Amniotic epithelial cell (primary cell): ENCODE data around the gene RGCC.
A peak's percentile ranks its signal among the peaks of the same experiment; 100 is the strongest.

Source experiments
- DNase-seq: peaks from one replicate; pipeline ENCODE4 v3.0.0-alpha.2; 2010; ENCODE audit warnings: low read depth

The RGCC gene

GRCh38 chr13:41453620-41454019 lies 3.7 kb upstream of the RGCC start:
- no peak for DNase-seq

GRCh38 chr13:41454170-41454569 lies 3.2 kb upstream of the RGCC start:
- DNase-seq: no peak

DNA sequence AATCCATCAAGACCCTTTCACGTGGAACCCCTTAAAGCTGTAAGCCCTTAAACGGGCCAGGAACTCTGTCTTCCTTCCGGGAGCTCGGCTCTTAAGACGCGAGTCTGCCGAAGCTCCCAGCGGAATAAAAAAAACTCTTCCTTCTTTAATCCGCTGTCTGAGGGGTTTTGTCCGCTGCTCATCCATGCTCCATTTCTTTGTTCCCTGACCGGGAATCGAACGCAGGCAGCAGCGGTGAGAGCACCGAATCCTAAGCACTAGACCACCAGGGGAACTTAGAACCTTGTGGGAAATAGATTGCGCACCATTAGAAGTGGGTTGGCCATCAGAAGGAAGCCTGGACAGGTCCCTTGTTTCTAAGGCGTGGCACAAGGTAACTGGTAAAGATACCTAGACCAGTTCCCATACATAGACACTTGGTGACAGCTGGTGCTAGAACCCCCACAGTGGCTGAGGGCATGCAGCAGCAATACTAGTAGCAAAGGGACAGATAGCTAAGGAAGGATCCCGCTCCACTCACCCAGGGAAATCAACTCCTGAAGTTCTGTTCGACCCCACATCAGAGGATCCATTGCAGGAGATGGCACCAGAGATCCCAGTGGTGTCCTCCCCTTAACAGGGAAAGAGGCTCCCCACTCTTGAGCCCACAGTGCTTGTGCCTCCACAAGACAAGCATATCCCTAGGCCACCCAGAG lies 1.5 kb upstream of the RGCC start:
- no peak for DNase-seq

DNA sequence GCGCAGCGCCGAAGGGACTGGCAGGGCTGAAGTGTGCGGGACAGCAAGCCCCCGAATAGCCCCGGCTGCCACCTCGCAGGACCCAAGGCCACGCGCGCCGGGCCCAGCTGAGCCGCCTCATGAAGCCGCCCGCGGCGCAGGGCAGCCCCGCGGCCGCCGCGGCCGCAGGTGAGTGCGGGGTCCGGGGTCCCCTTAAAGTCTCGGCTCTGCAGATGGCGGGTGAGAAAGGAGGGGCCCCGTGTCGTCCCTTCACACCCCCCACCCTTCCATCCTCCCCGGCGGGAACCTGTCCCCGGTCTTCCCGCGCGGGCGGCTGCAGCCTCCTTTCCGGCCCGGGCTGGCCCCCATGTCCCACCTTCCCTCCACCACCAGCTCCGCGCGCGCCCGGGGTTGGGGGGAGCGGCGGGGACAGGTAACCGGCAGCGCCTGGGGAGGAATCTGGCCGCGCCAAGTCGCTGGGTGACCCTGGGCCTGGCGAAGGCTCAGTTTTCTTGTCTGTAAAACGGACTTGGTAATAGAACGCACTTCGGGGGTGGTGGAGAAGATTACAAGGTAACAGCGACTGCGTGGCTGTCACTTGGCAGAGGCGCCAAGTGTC lies 338 bp downstream of the RGCC start:
- no peak for DNase-seq

DNA sequence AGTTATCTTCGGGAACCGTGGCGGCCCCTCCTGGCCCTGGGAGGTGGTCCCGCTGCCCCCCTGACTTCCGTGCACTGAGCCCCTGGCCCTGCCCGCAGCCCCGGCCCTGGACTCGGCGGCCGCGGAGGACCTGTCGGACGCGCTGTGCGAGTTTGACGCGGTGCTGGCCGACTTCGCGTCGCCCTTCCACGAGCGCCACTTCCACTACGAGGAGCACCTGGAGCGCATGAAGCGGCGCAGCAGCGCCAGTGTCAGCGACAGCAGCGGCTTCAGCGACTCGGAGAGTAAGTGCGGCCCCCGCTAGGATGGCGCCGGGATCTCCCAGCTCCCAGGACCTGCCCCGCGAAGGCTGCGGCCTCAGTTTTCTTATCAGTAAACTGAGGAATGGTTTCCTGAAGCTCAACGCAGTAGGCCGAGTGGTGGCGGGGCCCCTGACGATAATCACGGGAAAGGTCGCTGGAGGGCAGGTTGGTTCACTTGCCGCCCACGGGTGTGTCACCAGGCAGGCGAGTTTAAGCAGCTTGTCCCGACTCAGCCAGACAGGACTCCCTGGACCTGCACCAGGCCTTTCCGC lies 924 bp downstream of the RGCC start:
- no peak for DNase-seq

- DNase-seq: peak; percentile 69
Observed at GRCh38 chr13:41458761-41459431, 1.5 kb downstream of the RGCC start.

GRCh38 chr13:41459432-41460073 lies 2.2 kb downstream of the RGCC start:
- no peak for DNase-seq

- DNase-seq: no peak
Observed at GRCh38 chr13:41460074-41460465, 2.7 kb downstream of the RGCC start.

- no peak for DNase-seq
Observed at GRCh38 chr13:41460930-41461329, 3.6 kb downstream of the RGCC start.

GRCh38 chr13:41461527-41462139 lies 4.3 kb downstream of the RGCC start:
- no peak for DNase-seq

DNA sequence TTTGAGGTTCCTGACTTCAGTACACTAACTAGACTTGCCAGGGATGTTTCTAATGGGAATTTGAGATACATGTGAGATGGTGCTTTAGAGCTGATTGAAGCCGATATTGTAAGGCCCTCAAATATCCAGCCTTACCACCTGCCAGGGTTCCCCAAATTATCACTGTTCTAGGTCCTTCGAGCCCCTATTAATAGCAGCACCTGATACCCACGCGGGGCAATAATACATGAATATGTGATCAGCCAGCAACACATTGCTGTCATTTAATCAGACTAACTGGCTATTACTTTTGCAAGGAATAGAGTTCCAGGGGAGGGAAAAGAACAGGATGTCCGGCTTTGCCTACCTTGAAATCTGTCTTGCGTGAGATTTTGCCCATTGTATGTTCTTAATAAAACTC lies 5.1 kb downstream of the RGCC start:
- no peak for DNase-seq

- no peak for DNase-seq
Observed at GRCh38 chr13:41463838-41464602, 6.7 kb downstream of the RGCC start.

GRCh38 chr13:41465241-41465847 lies 8.0 kb downstream of the RGCC start:
- peak; percentile 63 for DNase-seq

DNA sequence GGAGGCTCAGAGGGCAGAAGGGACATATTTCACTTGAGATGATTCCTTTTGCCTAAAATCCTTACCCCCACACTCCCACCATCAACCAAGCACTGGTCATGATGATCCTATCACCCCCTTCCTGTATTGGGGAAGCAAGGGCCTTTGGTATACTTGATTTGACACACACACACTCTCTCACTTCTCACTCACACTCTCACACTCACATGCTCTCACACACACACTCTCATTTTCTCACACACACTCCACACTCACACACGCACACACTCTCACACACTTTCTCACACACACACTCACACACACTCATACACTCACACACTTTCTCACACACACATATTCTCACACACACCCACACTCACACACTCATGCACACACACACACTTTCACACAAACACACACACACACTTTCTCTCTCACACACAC lies 8.6 kb downstream of the RGCC start:
- no peak for DNase-seq

DNA sequence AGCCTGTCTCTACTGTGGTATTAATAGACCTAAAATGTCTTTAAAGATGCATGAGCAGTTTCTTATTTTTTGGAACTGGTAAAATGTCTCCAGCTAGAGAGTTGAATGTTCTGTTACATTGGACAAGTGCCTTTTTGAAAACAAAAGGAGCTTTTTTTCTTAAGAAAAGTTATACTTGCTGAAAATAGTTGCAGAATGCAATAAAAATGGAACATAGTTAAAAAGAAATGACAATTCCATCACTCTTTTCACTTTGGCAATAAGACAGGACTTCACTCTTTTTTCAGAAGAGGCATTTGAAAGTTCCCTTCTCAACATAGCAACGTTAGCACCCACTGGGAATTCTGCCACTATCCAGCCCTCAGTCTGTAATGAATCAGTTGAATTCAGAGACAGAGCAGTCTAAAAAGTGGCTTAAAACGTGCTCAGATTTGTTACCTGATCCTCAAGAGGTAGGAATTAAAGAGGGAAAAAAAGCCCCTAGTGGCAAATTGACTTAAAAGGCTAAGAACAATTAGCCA lies 10.1 kb downstream of the RGCC start:
- no peak for DNase-seq

- DNase-seq: no peak
Observed at GRCh38 chr13:41468631-41469030, 11.3 kb downstream of the RGCC start.

DNA sequence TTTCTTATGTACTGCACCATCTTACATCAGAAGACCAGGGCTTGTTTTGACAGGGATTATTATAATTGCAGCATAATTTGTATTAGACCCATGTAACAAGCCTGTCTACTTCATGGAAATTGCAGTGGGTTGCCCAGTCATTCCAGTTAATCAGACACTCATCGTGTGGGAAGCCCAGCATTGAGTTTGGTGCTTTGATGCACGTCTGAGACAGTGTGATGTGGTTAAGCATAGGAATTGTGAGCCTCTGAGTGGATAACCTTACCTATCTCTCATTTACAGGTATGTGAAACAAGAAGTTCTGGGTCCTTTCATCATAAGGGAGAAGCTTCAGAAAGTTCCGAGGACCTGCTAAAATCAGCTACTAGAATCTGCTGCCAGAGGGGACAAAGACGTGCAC lies 12.8 kb downstream of the RGCC start:
- DNase-seq: no peak

- no peak for DNase-seq
Observed at GRCh38 chr13:41471785-41472184, 14.4 kb downstream of the RGCC start.

- no peak for DNase-seq
Observed at GRCh38 chr13:41487222-41487621, 29.9 kb downstream of the RGCC start.

GRCh38 chr13:41488124-41488523 lies 30.8 kb downstream of the RGCC start:
- DNase-seq: no peak
